Esophagus squamous epithelium (tissue), 5 donors: ENCODE measurements around the gene DENND2D. TPM values are rescaled to one million over a fixed set of nuclear protein-coding genes. Genes with fewer than 3 reads are reported as not detected.

Experiments used
- DNase-seq: peaks from one replicate; lab custom pipeline; 2025; lab: John Stamatoyannopoulos, UW
- H3K27ac ChIP-seq, 4 donors: fragments of 200-600 bp; sonication (generic); one replicate each; pipeline ENCODE4 v1.5.1; 2016 to 2019; ENCODE audit warnings: mild to moderate bottlenecking in 1 of 4
- H3K27me3 ChIP-seq, 4 donors: fragments of 200-600 bp; sonication (generic); 1 replicate in 3 of 4; 2 replicates in 1 of 4; pipeline versions ENCODE4 v1.5.1 to v1.6.0; 2017 to 2021; ENCODE audit warnings: antibody characterized with exemption in 1 of 4
- H3K36me3 ChIP-seq, 3 donors: fragments of 200-600 bp; sonication (generic); one replicate each; pipeline ENCODE4 v1.5.1; 2016 to 2019
- H3K4me1 ChIP-seq, 3 donors: fragments of 200-600 bp; sonication (generic); one replicate each; pipeline ENCODE4 v1.5.1; 2017 to 2019
- H3K4me3 ChIP-seq, 4 donors: fragments of 200-600 bp; sonication (generic); 1 replicate in 3 of 4; 2 replicates in 1 of 4; pipeline ENCODE4 v1.5.1; 2016 to 2019; ENCODE audit warnings: mild to moderate bottlenecking in 2 of 4, moderate library complexity in 1 of 4
- H3K9me3 ChIP-seq, 3 donors: fragments of 200-600 bp; sonication (generic); one replicate each; pipeline ENCODE4 v1.5.1; 2016 to 2019
- POLR2A ChIP-seq, 4 donors: fragments of 450-650 bp; IDR thresholded peaks; one replicate each; pipeline ENCODE4 v1.6.1; 2017; ENCODE audit warnings: antibody characterized with exemption in 4 of 4, mild to moderate bottlenecking in 4 of 4, moderate library complexity in 3 of 4
- WGBS, 2 donors: methylation state at CpG; one replicate each; pipeline ENCODE4 v1.1.5; 2018; 5-methylcytosine and 5-hydroxymethylcytosine counted together
- intact Hi-C: fragments of 100-400 bp; cut with DNase I; formaldehyde crosslinking; loops from one replicate; pipeline ENCODE4 v1.15.0; 2022
- total RNA-seq, 4 donors: library from RNA; depleted of rRNA; stranded (reverse); fragments of >200 nt; gene quantifications; one replicate each; pipeline ENCODE4 v1.1.0, GENCODE V29; 2016
- TF ChIP-seq, protein P1 (sequence below), 6 experiments: fragments of 450-650 bp in 4 of 6; fragments of 200-600 bp in 2 of 6; sonication (generic) in 2 of 6; IDR thresholded peaks; one replicate each; pipeline ENCODE4 v1.5.1; 2016 to 2019; ENCODE audit warnings: antibody characterized with exemption in 6 of 6, mild to moderate bottlenecking in 4 of 6, moderate library complexity in 4 of 6
- donor health status: DM: yes; HTN: yes; CAD: no.

DENND2D gene
- total RNA-seq, 4 donors from 2014 or later: 55.3 to 73.3 (median 66.5) TPM

DNA sequence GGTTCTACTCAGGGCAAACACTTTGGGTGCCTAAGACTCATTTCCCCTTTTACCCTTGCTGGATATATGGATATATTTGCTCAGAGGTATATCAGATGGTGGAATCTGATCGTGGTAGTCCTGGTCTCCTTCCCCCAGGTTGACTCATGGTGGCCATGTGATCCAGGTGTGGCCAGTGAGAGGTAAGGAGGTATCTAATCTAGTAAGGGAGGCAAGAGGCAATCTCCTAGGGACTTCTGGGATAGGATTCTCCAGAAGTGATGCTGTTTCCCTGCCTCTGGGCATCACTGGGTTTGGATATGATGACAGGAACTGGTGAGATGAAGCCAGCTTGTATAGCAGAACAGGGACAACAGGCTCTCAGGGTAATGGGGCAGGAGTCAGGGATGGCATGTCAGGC, 8.5 kb upstream of the DENND2D start:
- intact Hi-C loops: no loop called here
- Histone ChIP-seq H3K27me3 (peaks cover 0 to 5% (median 0%) of the 10 kb centered on the region in 4 donors), H3K27ac (peak overlapping the region in 1 of 4 donors; percentile 16), H3K9me3 (no peaks in the 10 kb centered on the region), H3K4me3 (no peak overlapping the region), H3K4me1 (peaks cover 0 to 40% (median 11%) of the 10 kb centered on the region in 3 donors), H3K36me3 (no peaks in the 10 kb centered on the region)
- WGBS, 2 donors: 40 to 60% methylated on average over 1 of the region's 1 CpG
- TF ChIP-seq, protein P1, sequence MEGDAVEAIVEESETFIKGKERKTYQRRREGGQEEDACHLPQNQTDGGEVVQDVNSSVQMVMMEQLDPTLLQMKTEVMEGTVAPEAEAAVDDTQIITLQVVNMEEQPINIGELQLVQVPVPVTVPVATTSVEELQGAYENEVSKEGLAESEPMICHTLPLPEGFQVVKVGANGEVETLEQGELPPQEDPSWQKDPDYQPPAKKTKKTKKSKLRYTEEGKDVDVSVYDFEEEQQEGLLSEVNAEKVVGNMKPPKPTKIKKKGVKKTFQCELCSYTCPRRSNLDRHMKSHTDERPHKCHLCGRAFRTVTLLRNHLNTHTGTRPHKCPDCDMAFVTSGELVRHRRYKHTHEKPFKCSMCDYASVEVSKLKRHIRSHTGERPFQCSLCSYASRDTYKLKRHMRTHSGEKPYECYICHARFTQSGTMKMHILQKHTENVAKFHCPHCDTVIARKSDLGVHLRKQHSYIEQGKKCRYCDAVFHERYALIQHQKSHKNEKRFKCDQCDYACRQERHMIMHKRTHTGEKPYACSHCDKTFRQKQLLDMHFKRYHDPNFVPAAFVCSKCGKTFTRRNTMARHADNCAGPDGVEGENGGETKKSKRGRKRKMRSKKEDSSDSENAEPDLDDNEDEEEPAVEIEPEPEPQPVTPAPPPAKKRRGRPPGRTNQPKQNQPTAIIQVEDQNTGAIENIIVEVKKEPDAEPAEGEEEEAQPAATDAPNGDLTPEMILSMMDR (IDR thresholded peaks at IDR 0.05): no peak
- no peak for TF ChIP-seq POLR2A (IDR thresholded peaks at IDR 0.05)
- no peak for DNase-seq

DNA sequence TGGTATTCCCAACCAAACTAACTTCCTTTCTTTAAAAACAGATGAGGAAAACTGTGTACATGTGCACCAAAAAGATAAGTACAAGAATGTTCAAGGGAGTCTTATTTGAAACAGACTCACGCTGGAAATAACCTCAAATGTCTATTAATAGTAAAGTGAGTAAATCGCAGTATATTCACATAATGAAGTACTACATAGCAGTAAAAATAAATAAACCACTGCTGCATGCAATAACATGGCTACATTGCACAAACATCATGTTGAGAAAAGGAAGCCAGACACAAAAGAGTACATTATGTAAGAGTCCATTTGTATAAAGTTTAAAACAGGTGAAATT, 5.2 kb upstream of the DENND2D start:
- no peak for TF ChIP-seq POLR2A (IDR thresholded peaks at IDR 0.05)
- TF ChIP-seq, protein P1 (IDR thresholded peaks at IDR 0.05): no peak
- Histone ChIP-seq H3K27ac (peak overlapping the region in 1 of 4 donors; percentile 93), H3K27me3 (peaks cover 0 to 12% (median 0%) of the 10 kb centered on the region in 4 donors), H3K4me3 (no peak overlapping the region), H3K4me1 (peaks cover 29 to 66% (median 33%) of the 10 kb centered on the region in 3 donors), H3K9me3 (no peaks in the 10 kb centered on the region), H3K36me3 (no peaks in the 10 kb centered on the region)
- intact Hi-C loops: no loop called here
- 32 to 41% methylated on average over 2 of the region's 2 CpGs for WGBS, 2 donors
- no peak for DNase-seq

DNA sequence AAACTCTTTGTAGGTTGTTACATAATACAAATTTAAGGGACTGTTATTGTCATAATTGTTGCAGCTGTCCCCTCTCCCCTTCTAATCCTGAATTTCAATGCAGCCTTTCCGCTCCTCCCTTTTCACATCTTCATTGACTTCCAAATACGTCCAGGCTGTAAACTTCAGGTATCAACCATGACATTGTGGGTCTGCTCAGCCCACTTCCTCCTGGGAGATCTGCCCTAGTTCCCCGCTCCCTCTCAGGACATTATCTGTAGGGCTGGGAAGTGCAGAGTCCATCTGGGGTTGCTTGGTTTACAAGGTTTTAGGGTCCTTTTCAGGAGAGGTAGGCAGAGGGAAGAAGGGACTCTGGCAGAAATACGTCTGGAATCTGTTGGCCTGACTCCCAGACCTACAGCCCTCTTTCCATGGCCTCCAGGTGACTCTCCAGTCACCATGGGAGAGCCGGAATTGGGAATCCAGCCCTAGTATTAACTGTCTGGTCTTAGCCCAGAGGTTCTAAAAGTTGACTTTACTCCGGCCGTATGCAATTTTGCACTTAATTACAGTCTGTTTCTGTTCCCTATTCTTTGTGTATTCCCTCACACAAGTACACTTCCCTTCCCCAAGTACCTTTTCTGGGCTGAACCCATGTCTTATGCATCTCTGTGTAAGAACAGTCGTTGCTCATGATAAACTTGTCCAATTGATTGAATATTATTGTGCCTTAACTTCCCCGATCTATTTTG, 4.7 kb upstream of the DENND2D start:
- Histone ChIP-seq H3K4me3 (peak overlapping the region in 3 of 4 donors; percentile 67 to 88 (median 88)), H3K4me1 (peaks cover 34 to 70% (median 39%) of the 10 kb centered on the region in 3 donors)

DNA sequence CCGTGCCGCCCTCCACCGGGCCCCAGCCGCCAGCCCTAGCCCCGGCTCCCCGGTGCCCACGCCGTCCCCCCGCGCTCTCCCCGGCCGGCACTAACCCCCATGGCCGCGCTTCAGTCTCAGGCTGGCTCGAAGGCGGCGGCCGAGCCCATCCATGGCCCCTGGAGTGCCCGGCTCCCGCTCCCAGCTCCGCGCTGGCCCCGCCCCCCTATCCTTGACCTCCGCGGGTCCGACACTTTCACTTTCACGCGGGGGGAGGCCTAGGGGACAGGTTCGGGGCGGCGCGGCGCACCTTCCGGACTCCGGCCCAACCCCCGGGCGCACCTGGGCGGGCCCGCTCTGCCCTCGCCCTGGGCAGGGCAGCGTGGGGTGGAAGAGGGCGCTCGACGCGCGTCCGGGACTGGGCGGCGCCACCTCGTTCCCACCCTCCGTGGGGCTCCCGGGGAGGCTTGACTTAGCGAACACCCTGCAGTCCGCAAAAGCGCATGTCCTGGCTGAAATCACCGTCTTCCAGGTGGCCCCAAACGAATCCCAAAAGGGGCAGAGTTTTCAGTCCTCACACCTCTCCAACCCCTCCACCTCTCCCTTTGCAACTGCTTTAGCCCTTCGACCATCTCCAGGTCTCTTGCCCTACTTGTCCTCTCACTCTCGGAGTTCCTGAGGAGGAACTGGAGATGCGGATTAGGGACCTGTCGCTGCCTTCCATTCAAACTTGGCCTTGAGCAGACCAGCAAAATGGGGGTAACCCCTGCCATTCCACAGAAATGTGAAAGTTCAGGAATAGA, 3.9 kb upstream of the DENND2D start:
- TF ChIP-seq POLR2A (IDR thresholded peaks at IDR 0.05): peak in 3 of 4 donors; percentile 28 to 84 (median 30)
- TF ChIP-seq, protein P1 (IDR thresholded peaks at IDR 0.05): no peak
- Histone ChIP-seq H3K4me3 (peak overlapping the region; percentile 67 to 89 (median 88)), H3K27ac (peak overlapping the region; percentile 93 to 99 (median 94)), H3K27me3 (peaks cover 0 to 12% (median 0%) of the 10 kb centered on the region in 4 donors), H3K9me3 (no peaks in the 10 kb centered on the region), H3K4me1 (peaks cover 34 to 70% (median 42%) of the 10 kb centered on the region in 3 donors), H3K36me3 (peaks cover 0 to 3% (median 0%) of the 10 kb centered on the region in 3 donors)
- 12 to 19% methylated on average over 5 to 9 of the region's 61 CpGs for WGBS, 2 donors
- intact Hi-C loops: no loop called here
- DNase-seq: peak; percentile 37

More for the DNA sequence above, 4.7 kb upstream of the DENND2D start:
- H3K36me3 ChIP-seq: no peaks in the 10 kb centered on the region
- intact Hi-C loops: no loop called here
- no peak for TF ChIP-seq POLR2A (IDR thresholded peaks at IDR 0.05)
- TF ChIP-seq, protein P1 (IDR thresholded peaks at IDR 0.05): no peak
- no peaks in the 10 kb centered on the region for H3K9me3 ChIP-seq
- H3K27me3 ChIP-seq: peaks cover 0 to 12% (median 0%) of the 10 kb centered on the region in 4 donors
- DNase-seq: no peak
- 54 to 61% methylated on average over 9 of the region's 9 CpGs for WGBS, 2 donors
- H3K27ac ChIP-seq: peak overlapping the region; percentile 93 to 99 (median 94)
